Loucy (cell line): Measurements from ENCODE around the gene PGBD5.

Source experiments
- H2AFZ ChIP-seq: fragments of 200-600 bp; sonication (generic); 2 replicates; pipeline ENCODE4 v1.6.0; 2016; ENCODE audit warnings: antibody characterized with exemption, mild to moderate bottlenecking, low read length, moderate library complexity
- H3F3A ChIP-seq: fragments of 200-600 bp; 2 replicates; pipeline ENCODE4 v1.6.0; 2016; ENCODE audit warnings: antibody characterized with exemption, low read depth, mild to moderate bottlenecking
- H3K27me3 ChIP-seq: fragments of 200-600 bp; sonication (generic); 2 replicates; pipeline ENCODE4 v1.6.1; 2014; ENCODE audit warnings: low read length, mild to moderate bottlenecking; ENCODE audit not compliant: insufficient read depth, poor library complexity, severe bottlenecking
- H3K36me3 ChIP-seq: fragments of 200-600 bp; sonication (generic); 2 replicates; pipeline ENCODE4 v1.6.1; 2016; ENCODE audit warnings: low read length; ENCODE audit not compliant: insufficient read depth
- H3K4me1 ChIP-seq: fragments of 200-600 bp; sonication (generic); 2 replicates; pipeline ENCODE4 v1.5.1; 2014; ENCODE audit warnings: low read length, mild to moderate bottlenecking; ENCODE audit not compliant: insufficient read depth, poor library complexity, severe bottlenecking
- H3K4me2 ChIP-seq: fragments of 200-600 bp; sonication (generic); 2 replicates; pipeline ENCODE4 v1.6.0; 2014; ENCODE audit warnings: antibody characterized with exemption, low read length, low read depth, mild to moderate bottlenecking; ENCODE audit not compliant: poor library complexity, severe bottlenecking
- H3K4me3 ChIP-seq: fragments of 200-600 bp; sonication (generic); 2 replicates; pipeline ENCODE4 v1.5.1; 2014; ENCODE audit warnings: low read length, mild to moderate bottlenecking, mixed read lengths; ENCODE audit not compliant: poor library complexity, severe bottlenecking
- H3K79me2 ChIP-seq: fragments of 200-600 bp; sonication (generic); 2 replicates; pipeline ENCODE4 v1.6.1; 2014; ENCODE audit warnings: low read length; ENCODE audit not compliant: insufficient read depth
- H3K9ac ChIP-seq: fragments of 200-600 bp; sonication (generic); 2 replicates; pipeline ENCODE4 v1.6.0; 2014; ENCODE audit warnings: mild to moderate bottlenecking, low read depth, low read length, moderate library complexity; ENCODE audit not compliant: poor library complexity, severe bottlenecking
- H3K9me2 ChIP-seq: fragments of 200-600 bp; sonication (generic); replicated peaks from 2 replicates; pipeline ENCODE4 v1.6.1; 2016; ENCODE audit warnings: low read depth, low read length, mixed read lengths
- H3K9me3 ChIP-seq: fragments of 200-600 bp; sonication (generic); 2 replicates; pipeline ENCODE4 v1.6.1; 2014; ENCODE audit warnings: mild to moderate bottlenecking, antibody characterized with exemption, low read length, low read depth; ENCODE audit not compliant: insufficient read depth
- H4K20me1 ChIP-seq: fragments of 200-600 bp; sonication (generic); 2 replicates; pipeline ENCODE4 v1.6.0; 2014; ENCODE audit warnings: antibody characterized with exemption, low read length, mild to moderate bottlenecking; ENCODE audit not compliant: insufficient read depth, poor library complexity, severe bottlenecking
- EZH2phosphoT487 ChIP-seq: fragments of 200-600 bp; IDR thresholded peaks from 2 replicates; pipeline ENCODE4 v1.6.1; 2018; ENCODE audit warnings: antibody characterized with exemption, mild to moderate bottlenecking, moderate library complexity, borderline replicate concordance
- TF ChIP-seq, protein P1 (sequence below): fragments of 200-600 bp; sonication (generic); conservative IDR thresholded peaks from 2 replicates; pipeline ENCODE4 v1.5.1; 2014; ENCODE audit warnings: mild to moderate bottlenecking, antibody characterized with exemption, low read length

Gene PGBD5

GRCh38 chr1:230335861-230336522, 90.1 kb downstream of the PGBD5 start:
- Histone ChIP-seq H2AFZ (no peak overlapping the region), H3K9me2 (no peaks in the 10 kb centered on the region), H3K9me3 (no peaks in the 10 kb centered on the region), H4K20me1 (no peaks in the 10 kb centered on the region), H3K4me2 (no peak overlapping the region), H3K79me2 (no peaks in the 10 kb centered on the region), H3K4me3 (no peak overlapping the region), H3K9ac (no peak overlapping the region), H3F3A (no peaks in the 10 kb centered on the region), H3K4me1 (no peaks in the 10 kb centered on the region), H3K27me3 (no peaks in the 10 kb centered on the region), H3K36me3 (no peaks in the 10 kb centered on the region)
- TF ChIP-seq, protein P1, sequence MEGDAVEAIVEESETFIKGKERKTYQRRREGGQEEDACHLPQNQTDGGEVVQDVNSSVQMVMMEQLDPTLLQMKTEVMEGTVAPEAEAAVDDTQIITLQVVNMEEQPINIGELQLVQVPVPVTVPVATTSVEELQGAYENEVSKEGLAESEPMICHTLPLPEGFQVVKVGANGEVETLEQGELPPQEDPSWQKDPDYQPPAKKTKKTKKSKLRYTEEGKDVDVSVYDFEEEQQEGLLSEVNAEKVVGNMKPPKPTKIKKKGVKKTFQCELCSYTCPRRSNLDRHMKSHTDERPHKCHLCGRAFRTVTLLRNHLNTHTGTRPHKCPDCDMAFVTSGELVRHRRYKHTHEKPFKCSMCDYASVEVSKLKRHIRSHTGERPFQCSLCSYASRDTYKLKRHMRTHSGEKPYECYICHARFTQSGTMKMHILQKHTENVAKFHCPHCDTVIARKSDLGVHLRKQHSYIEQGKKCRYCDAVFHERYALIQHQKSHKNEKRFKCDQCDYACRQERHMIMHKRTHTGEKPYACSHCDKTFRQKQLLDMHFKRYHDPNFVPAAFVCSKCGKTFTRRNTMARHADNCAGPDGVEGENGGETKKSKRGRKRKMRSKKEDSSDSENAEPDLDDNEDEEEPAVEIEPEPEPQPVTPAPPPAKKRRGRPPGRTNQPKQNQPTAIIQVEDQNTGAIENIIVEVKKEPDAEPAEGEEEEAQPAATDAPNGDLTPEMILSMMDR: no peak
- TF ChIP-seq EZH2phosphoT487: no peak

GRCh38 chr1:230334447-230334837, 91.7 kb downstream of the PGBD5 start:
- Histone ChIP-seq H2AFZ (no peak overlapping the region), H4K20me1 (no peaks in the 10 kb centered on the region), H3K9me3 (no peaks in the 10 kb centered on the region), H3K9ac (no peak overlapping the region), H3K4me1 (no peaks in the 10 kb centered on the region), H3K9me2 (no peaks in the 10 kb centered on the region), H3K4me3 (no peak overlapping the region), H3K27me3 (no peaks in the 10 kb centered on the region), H3F3A (no peaks in the 10 kb centered on the region), H3K79me2 (no peaks in the 10 kb centered on the region), H3K36me3 (no peaks in the 10 kb centered on the region), H3K4me2 (no peak overlapping the region)
- no peak for TF ChIP-seq EZH2phosphoT487
- TF ChIP-seq, protein P1: no peak

DNA sequence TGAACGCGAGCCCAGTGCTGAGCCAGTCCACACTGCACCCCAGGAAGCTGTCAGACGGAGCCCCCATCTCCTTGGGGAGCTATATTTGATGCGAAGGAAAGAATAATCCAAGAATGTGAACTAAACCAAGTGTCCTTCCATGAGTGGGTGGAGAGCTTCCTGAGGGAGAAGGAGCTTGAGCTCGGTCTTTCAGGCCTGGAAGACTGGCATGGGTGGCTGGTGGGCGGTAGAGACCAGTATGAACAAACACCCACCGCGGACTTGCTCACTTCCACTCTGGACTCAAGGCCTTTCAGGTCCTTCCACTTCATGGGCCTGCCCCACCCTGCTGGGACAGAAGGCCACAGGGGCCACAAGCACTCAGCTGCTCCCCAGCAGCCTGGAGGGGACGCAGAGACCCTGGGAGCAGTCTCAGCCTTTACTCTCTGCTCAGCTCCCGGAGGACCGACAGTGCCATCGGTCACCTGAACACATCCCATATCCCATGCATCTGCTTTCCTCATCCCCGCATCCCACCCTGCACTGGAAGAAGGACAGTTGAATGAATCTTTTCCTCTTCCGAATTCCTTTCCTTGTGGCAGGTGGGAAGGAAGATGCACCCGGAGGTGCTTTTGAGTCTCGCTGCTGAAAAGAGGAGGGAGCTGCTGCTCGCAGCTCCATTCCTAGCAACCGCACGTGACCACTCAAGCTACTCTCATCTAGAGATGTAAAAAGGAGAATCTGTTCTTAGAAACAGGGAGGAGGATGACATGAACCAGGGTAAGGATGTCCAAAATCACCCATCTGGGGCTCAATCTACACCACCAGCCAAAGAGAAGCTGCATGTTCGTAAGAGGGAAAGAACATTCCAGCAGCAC, 92.3 kb downstream of the PGBD5 start:
- Histone ChIP-seq H4K20me1 (no peaks in the 10 kb centered on the region), H2AFZ (no peak overlapping the region), H3F3A (no peaks in the 10 kb centered on the region), H3K79me2 (no peaks in the 10 kb centered on the region), H3K4me3 (no peak overlapping the region), H3K4me2 (no peak overlapping the region), H3K9ac (no peak overlapping the region), H3K36me3 (no peaks in the 10 kb centered on the region), H3K9me3 (no peaks in the 10 kb centered on the region), H3K27me3 (no peaks in the 10 kb centered on the region), H3K9me2 (no peaks in the 10 kb centered on the region), H3K4me1 (no peaks in the 10 kb centered on the region)
- no peak for TF ChIP-seq EZH2phosphoT487
- TF ChIP-seq, protein P1: no peak
